Stimulated activated CD4-positive, alpha-beta T cell treated with anti-CD3 and anti-CD28 coated beads, Interleukin-12 subunit alpha, Interleukin-12 subunit beta, amount 100 ng/mL, for 4 hours (primary cell): ENCODE data around the gene PKD1.

ENCODE experiments used
- DNase-seq: peaks from one replicate; pipeline ENCODE4 v3.0.0-alpha.2; 2020

The PKD1 gene

GRCh38 chr16:2043667-2044451, 91.8 kb downstream of the PKD1 start:
- no peak for DNase-seq

GRCh38 chr16:2042986-2043666, 92.6 kb downstream of the PKD1 start:
- no peak for DNase-seq

- DNase-seq, result no peak
Measured at GRCh38 chr16:2042171-2042985, 93.3 kb downstream of the PKD1 start.

GRCh38 chr16:2040787-2041522, 94.7 kb downstream of the PKD1 start:
- DNase-seq, result no peak

GRCh38 chr16:2040041-2040786, 95.5 kb downstream of the PKD1 start:
- DNase-seq, result no peak

GRCh38 chr16:2039274-2040031, 96.2 kb downstream of the PKD1 start:
- no peak for DNase-seq
